GM12878 (cell line): ENCODE data around the gene EGF. TPM values are rescaled to one million over a fixed set of nuclear protein-coding genes. Genes with fewer than 3 reads are reported as not detected.

Experiments
- ASH2L ChIP-seq: fragments of 300-600, 200-600 bp; sonication (generic); IDR thresholded peaks from 2 replicates; pipeline ENCODE4 v1.6.1; 2017; ENCODE audit warnings: low read depth, mild to moderate bottlenecking, borderline replicate concordance
- BMI1 ChIP-seq: fragments of 450-650 bp; IDR thresholded peaks from 2 replicates; pipeline ENCODE4 v1.6.1; 2016; ENCODE audit warnings: mild to moderate bottlenecking, moderate library complexity, borderline replicate concordance
- BRCA1 ChIP-seq: IDR thresholded peaks from 2 replicates; pipeline ENCODE4 v1.6.1; 2011; ENCODE audit warnings: low read depth, low read length, improper control_type of control experiment
- ESRRA ChIP-seq: IDR thresholded peaks from 2 replicates; pipeline ENCODE4 v1.6.1; 2012; ENCODE audit warnings: mild to moderate bottlenecking, low read length, improper control_type of control experiment
- ETV6 ChIP-seq, 2 experiments: fragments of 450-650 bp in 1 of 2; IDR thresholded peaks in 1 of 2; conservative IDR thresholded peaks in 1 of 2; 2 replicates each; pipeline ENCODE4 v1.6.1; 2014; ENCODE audit warnings: antibody characterized with exemption in 1 of 2, borderline replicate concordance in 1 of 2, low read depth in 1 of 2, mild to moderate bottlenecking in 1 of 2, moderate library complexity in 1 of 2
- HDAC2 ChIP-seq: fragments of 200-600 bp; sonication (generic); IDR thresholded peaks from 2 replicates; pipeline ENCODE4 v1.6.1; 2017
- IKZF1 ChIP-seq: fragments of 450-650 bp; conservative IDR thresholded peaks from 2 replicates; pipeline ENCODE4 v1.6.1; 2017; ENCODE audit warnings: antibody characterized with exemption, mild to moderate bottlenecking
- KDM1A ChIP-seq: fragments of 200-600 bp; sonication (generic); IDR thresholded peaks from 2 replicates; pipeline ENCODE4 v1.6.1; 2016; ENCODE audit warnings: borderline replicate concordance
- KLF5 ChIP-seq: fragments of 450-650 bp; IDR thresholded peaks from 2 replicates; pipeline ENCODE4 v1.6.1; 2014; ENCODE audit warnings: mild to moderate bottlenecking; ENCODE audit not compliant: partially characterized antibody
- MEF2B ChIP-seq: fragments of 450-650 bp; IDR thresholded peaks from 2 replicates; pipeline ENCODE4 v1.6.1; 2018; ENCODE audit warnings: mild to moderate bottlenecking, moderate library complexity; ENCODE audit not compliant: partially characterized antibody, poor library complexity, severe bottlenecking
- NFIC ChIP-seq: IDR thresholded peaks from 2 replicates; pipeline ENCODE4 v1.6.1; 2012; ENCODE audit warnings: low read depth, mild to moderate bottlenecking, inconsistent platforms, low read length, moderate library complexity
- NR2C1 ChIP-seq: fragments of 450-650 bp; IDR thresholded peaks from 2 replicates; pipeline ENCODE4 v1.6.1; 2017; ENCODE audit warnings: antibody characterized with exemption, mild to moderate bottlenecking, moderate library complexity
- NRF1 ChIP-seq: conservative IDR thresholded peaks from 2 replicates; pipeline ENCODE4 v1.6.1; 2011; ENCODE audit warnings: mild to moderate bottlenecking, low read depth, low read length, improper control_type of control experiment
- PML ChIP-seq: IDR thresholded peaks from 2 replicates; pipeline ENCODE4 v1.6.1; 2012; ENCODE audit warnings: low read length, inconsistent platforms
- POLR2AphosphoS5 ChIP-seq: IDR thresholded peaks from 2 replicates; pipeline ENCODE4 v1.6.1; 2011; ENCODE audit warnings: mild to moderate bottlenecking, low read length, inconsistent platforms
- RAD51 ChIP-seq: fragments of 450-650 bp; IDR thresholded peaks from 2 replicates; pipeline ENCODE4 v1.6.1; 2016; ENCODE audit warnings: moderate library complexity, mild to moderate bottlenecking, inconsistent platforms
- SIN3A ChIP-seq: IDR thresholded peaks from 2 replicates; pipeline ENCODE4 v1.6.1; 2012; ENCODE audit warnings: low read depth, low read length, improper control_type of control experiment
- SPI1 ChIP-seq: IDR thresholded peaks from 2 replicates; pipeline ENCODE4 v1.6.1; 2011; ENCODE audit warnings: low read depth, mild to moderate bottlenecking, low read length, moderate library complexity, borderline replicate concordance; ENCODE audit not compliant: insufficient read depth
- polyA plus RNA-seq, 11 experiments: library from polyadenylated mRNA; depleted of rRNA in 4 of 11; unstranded in 6 of 11; stranded (reverse) in 5 of 11; fragments of >200 nt; fragmentation: Nextera tagmentation in 4 of 11; fragmentation: Illumina TruSeq in 1 of 11; extraction: Ambion mirVana in 4 of 11; extraction: Trizol in 1 of 11; gene quantifications; 1 replicate in 1 of 11; 2 replicates in 10 of 11; pipeline versions ENCODE4 v1.2.1 to v1.2.3, GENCODE V29; 2011 to 2016; ENCODE audit warnings: inconsistent platforms in 2 of 11, missing spikeins in 2 of 11, low read depth in 1 of 11
- total RNA-seq, 4 experiments: library from RNA; depleted of rRNA in 3 of 4; stranded (reverse); fragments of >200 nt in 3 of 4; fragmentation: Illumina TruSeq in 1 of 4; extraction: Trizol in 1 of 4; gene quantifications; 2 replicates each; pipeline versions ENCODE4 v1.2.1 to v1.2.3, GENCODE V29; 2013 to 2021
- TF ChIP-seq, protein P1 (sequence below): IDR thresholded peaks from 2 replicates; pipeline ENCODE4 v1.6.1; 2011; ENCODE audit warnings: low read depth, low read length, improper control_type of control experiment, borderline replicate concordance
- TF ChIP-seq, protein P2 (sequence below): IDR thresholded peaks from 2 replicates; pipeline ENCODE4 v1.6.1; 2012; ENCODE audit warnings: low read length, inconsistent platforms
- TF ChIP-seq, protein P3 (sequence below): fragments of 450-650 bp; IDR thresholded peaks from 2 replicates; pipeline ENCODE4 v1.6.1; 2017; ENCODE audit warnings: antibody characterized with exemption, mild to moderate bottlenecking, moderate library complexity
- TF ChIP-seq, protein P4 (sequence below): fragments of 450-650 bp; IDR thresholded peaks from 2 replicates; pipeline ENCODE4 v1.6.1; 2016; ENCODE audit warnings: mild to moderate bottlenecking, moderate library complexity, borderline replicate concordance

EGF gene
- total and polyA plus RNA-seq, 10 of the 15 experiments (the other 5 are each of a cell fraction or from before 2014, with no cell fraction given) = 0.02 to 0.90 (median 0.19) TPM; not detected in 4

DNA sequence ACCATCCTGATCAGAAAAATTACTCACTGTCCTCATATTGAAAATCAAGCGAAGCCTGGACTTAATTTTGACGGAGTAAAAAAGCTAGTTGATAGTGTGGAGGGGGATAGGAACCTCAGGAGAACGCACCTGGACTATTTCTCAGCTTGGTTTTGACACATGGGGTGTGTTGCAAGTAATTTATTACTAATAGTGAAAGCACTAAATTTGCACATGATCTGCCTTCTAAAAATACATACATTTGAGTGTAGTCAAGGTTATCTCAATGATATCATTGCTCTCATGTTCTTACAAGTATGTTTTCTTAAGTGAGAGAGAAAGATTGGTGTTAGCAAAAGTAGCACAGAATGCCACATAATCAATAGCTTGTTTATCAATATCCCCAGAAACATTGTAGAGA, 35.3 kb upstream of the EGF start (continued):
- TF ChIP-seq SIN3A (no peak), KDM1A (no peak), NRF1 (no peak), KLF5 (no peak), NFIC (peak; percentile 74), HDAC2 (no peak), BRCA1 (no peak), RAD51 (no peak), NR2C1 (no peak), ESRRA (peak; percentile 76; the same call in 1 of the 2 replicates), ASH2L (no peak), PML (0 out of 2 replicates have a peak, but pooled peaks have one; percentile 37), SPI1 (no peak), MEF2B (peak; percentile 76), ETV6 (conservative IDR thresholded peaks at IDR 0.05 in 1 of 2, IDR thresholded peaks at IDR 0.05 in 1 of 2; ENCODE audit: borderline replicate concordance in 1 of 2, low read depth in 1 of 2) (peak in 1 of 2 experiments; percentile 19; a peak in 1 of 4 replicates), BMI1 (no peak), IKZF1 (no peak), POLR2AphosphoS5 (no peak)
- TF ChIP-seq, protein P1, sequence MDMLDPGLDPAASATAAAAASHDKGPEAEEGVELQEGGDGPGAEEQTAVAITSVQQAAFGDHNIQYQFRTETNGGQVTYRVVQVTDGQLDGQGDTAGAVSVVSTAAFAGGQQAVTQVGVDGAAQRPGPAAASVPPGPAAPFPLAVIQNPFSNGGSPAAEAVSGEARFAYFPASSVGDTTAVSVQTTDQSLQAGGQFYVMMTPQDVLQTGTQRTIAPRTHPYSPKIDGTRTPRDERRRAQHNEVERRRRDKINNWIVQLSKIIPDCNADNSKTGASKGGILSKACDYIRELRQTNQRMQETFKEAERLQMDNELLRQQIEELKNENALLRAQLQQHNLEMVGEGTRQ = no peak
- TF ChIP-seq, protein P2, sequence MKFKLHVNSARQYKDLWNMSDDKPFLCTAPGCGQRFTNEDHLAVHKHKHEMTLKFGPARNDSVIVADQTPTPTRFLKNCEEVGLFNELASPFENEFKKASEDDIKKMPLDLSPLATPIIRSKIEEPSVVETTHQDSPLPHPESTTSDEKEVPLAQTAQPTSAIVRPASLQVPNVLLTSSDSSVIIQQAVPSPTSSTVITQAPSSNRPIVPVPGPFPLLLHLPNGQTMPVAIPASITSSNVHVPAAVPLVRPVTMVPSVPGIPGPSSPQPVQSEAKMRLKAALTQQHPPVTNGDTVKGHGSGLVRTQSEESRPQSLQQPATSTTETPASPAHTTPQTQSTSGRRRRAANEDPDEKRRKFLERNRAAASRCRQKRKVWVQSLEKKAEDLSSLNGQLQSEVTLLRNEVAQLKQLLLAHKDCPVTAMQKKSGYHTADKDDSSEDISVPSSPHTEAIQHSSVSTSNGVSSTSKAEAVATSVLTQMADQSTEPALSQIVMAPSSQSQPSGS = peak; percentile 92
- TF ChIP-seq, protein P3, sequence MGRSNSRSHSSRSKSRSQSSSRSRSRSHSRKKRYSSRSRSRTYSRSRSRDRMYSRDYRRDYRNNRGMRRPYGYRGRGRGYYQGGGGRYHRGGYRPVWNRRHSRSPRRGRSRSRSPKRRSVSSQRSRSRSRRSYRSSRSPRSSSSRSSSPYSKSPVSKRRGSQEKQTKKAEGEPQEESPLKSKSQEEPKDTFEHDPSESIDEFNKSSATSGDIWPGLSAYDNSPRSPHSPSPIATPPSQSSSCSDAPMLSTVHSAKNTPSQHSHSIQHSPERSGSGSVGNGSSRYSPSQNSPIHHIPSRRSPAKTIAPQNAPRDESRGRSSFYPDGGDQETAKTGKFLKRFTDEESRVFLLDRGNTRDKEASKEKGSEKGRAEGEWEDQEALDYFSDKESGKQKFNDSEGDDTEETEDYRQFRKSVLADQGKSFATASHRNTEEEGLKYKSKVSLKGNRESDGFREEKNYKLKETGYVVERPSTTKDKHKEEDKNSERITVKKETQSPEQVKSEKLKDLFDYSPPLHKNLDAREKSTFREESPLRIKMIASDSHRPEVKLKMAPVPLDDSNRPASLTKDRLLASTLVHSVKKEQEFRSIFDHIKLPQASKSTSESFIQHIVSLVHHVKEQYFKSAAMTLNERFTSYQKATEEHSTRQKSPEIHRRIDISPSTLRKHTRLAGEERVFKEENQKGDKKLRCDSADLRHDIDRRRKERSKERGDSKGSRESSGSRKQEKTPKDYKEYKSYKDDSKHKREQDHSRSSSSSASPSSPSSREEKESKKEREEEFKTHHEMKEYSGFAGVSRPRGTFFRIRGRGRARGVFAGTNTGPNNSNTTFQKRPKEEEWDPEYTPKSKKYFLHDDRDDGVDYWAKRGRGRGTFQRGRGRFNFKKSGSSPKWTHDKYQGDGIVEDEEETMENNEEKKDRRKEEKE = no peak
- TF ChIP-seq, protein P4, sequence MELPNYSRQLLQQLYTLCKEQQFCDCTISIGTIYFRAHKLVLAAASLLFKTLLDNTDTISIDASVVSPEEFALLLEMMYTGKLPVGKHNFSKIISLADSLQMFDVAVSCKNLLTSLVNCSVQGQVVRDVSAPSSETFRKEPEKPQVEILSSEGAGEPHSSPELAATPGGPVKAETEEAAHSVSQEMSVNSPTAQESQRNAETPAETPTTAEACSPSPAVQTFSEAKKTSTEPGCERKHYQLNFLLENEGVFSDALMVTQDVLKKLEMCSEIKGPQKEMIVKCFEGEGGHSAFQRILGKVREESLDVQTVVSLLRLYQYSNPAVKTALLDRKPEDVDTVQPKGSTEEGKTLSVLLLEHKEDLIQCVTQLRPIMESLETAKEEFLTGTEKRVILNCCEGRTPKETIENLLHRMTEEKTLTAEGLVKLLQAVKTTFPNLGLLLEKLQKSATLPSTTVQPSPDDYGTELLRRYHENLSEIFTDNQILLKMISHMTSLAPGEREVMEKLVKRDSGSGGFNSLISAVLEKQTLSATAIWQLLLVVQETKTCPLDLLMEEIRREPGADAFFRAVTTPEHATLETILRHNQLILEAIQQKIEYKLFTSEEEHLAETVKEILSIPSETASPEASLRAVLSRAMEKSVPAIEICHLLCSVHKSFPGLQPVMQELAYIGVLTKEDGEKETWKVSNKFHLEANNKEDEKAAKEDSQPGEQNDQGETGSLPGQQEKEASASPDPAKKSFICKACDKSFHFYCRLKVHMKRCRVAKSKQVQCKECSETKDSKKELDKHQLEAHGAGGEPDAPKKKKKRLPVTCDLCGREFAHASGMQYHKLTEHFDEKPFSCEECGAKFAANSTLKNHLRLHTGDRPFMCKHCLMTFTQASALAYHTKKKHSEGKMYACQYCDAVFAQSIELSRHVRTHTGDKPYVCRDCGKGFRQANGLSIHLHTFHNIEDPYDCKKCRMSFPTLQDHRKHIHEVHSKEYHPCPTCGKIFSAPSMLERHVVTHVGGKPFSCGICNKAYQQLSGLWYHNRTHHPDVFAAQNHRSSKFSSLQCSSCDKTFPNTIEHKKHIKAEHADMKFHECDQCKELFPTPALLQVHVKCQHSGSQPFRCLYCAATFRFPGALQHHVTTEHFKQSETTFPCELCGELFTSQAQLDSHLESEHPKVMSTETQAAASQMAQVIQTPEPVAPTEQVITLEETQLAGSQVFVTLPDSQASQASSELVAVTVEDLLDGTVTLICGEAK = no peak
